Tibial artery (tissue), 4 donors: ENCODE data around the gene BHMT2.

ENCODE experiments used
- DNase-seq, 2 donors: peaks; one replicate each; pipeline ENCODE4 v3.0.0-alpha.2; 2019
- H3K27ac ChIP-seq, 2 donors: fragments of 200-600 bp; sonication (generic) in 1 of 2; 1 replicate in 1 of 2; 2 replicates in 1 of 2; pipeline ENCODE4 v1.5.1; 2018 to 2019; ENCODE audit warnings: mild to moderate bottlenecking in 1 of 2
- H3K27me3 ChIP-seq, 2 donors: fragments of 200-600 bp; sonication (generic) in 1 of 2; one replicate each; pipeline versions ENCODE4 v1.5.1 to v1.6.0; 2016 to 2019
- H3K36me3 ChIP-seq, 3 donors: fragments of 200-600 bp; sonication (generic) in 2 of 3; one replicate each; pipeline ENCODE4 v1.5.1; 2016 to 2019; ENCODE audit warnings: mild to moderate bottlenecking in 2 of 3
- H3K4me1 ChIP-seq, 4 donors: fragments of 200-600 bp; sonication (generic) in 2 of 4; 1 replicate in 3 of 4; 2 replicates in 1 of 4; pipeline ENCODE4 v1.5.1; 2016 to 2019
- H3K4me3 ChIP-seq, 2 donors: fragments of 200-600 bp; sonication (generic) in 1 of 2; 1 replicate in 1 of 2; 2 replicates in 1 of 2; pipeline ENCODE4 v1.5.1; 2018 to 2019; ENCODE audit warnings: mild to moderate bottlenecking in 2 of 2
- H3K9me3 ChIP-seq, 3 donors: fragments of 200-600 bp; sonication (generic) in 1 of 3; one replicate each; pipeline ENCODE4 v1.5.1; 2016 to 2019
- intact Hi-C: fragments of 100-400 bp; cut with DNase I; formaldehyde crosslinking; loops from one replicate; pipeline ENCODE4 v1.15.0; 2023; ENCODE audit warnings: low total_unique reads
- TF ChIP-seq, protein P1 (sequence below), 2 experiments: fragments of 200-600 bp in 1 of 2; fragments of 450-650 bp in 1 of 2; IDR thresholded peaks; one replicate each; pipeline ENCODE4 v1.5.1; 2017 to 2019; ENCODE audit warnings: antibody characterized with exemption in 2 of 2, mild to moderate bottlenecking in 1 of 2, moderate library complexity in 1 of 2

BHMT2 gene

GRCh38 chr5:79050498-79050897, 19.1 kb upstream of the BHMT2 start:
- H3K27ac ChIP-seq = no peak overlapping the region
- H3K4me3 ChIP-seq = no peak overlapping the region
- TF ChIP-seq, protein P1, sequence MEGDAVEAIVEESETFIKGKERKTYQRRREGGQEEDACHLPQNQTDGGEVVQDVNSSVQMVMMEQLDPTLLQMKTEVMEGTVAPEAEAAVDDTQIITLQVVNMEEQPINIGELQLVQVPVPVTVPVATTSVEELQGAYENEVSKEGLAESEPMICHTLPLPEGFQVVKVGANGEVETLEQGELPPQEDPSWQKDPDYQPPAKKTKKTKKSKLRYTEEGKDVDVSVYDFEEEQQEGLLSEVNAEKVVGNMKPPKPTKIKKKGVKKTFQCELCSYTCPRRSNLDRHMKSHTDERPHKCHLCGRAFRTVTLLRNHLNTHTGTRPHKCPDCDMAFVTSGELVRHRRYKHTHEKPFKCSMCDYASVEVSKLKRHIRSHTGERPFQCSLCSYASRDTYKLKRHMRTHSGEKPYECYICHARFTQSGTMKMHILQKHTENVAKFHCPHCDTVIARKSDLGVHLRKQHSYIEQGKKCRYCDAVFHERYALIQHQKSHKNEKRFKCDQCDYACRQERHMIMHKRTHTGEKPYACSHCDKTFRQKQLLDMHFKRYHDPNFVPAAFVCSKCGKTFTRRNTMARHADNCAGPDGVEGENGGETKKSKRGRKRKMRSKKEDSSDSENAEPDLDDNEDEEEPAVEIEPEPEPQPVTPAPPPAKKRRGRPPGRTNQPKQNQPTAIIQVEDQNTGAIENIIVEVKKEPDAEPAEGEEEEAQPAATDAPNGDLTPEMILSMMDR (IDR thresholded peaks at IDR 0.05) = no peak
- H3K4me1 ChIP-seq = no peaks in the 10 kb centered on the region
- no peaks in the 10 kb centered on the region for H3K36me3 ChIP-seq
- intact Hi-C loops = no loop called here
- H3K9me3 ChIP-seq = peaks cover 0 to 7% (median 0%) of the 10 kb centered on the region in 3 donors
- no peaks in the 10 kb centered on the region for H3K27me3 ChIP-seq
- DNase-seq = no peak

DNA sequence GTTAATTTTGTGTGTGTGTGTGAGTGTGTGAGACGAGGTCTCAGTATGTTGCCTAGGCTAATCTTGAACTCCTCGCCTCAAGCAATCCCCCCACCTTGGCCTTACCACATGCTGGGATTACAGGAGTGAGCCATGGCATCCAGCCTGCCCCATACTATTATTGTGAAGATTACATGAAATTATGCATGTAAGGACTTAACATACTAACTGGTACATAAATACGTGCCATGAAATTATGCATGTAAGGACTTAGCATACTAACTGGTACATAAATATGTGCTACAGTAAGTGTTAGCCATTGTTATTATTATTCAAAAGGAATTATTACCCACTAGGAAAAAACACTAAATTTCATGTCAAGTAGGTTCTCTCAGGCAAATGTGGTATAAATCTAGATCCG, 16.2 kb upstream of the BHMT2 start:
- Histone ChIP-seq H3K27me3 (no peaks in the 10 kb centered on the region), H3K36me3 (no peaks in the 10 kb centered on the region), H3K4me3 (no peak overlapping the region), H3K4me1 (no peaks in the 10 kb centered on the region), H3K27ac (no peak overlapping the region), H3K9me3 (peaks cover 0 to 7% (median 0%) of the 10 kb centered on the region in 3 donors)
- DNase-seq = no peak
- TF ChIP-seq, protein P1 (IDR thresholded peaks at IDR 0.05) = no peak
- intact Hi-C loops = no loop called here

- H3K9me3 ChIP-seq = peaks cover 0 to 7% (median 0%) of the 10 kb centered on the region in 3 donors
- H3K36me3 ChIP-seq = no peaks in the 10 kb centered on the region
- intact Hi-C loops = no loop called here
- no peaks in the 10 kb centered on the region for H3K27me3 ChIP-seq
- no peak overlapping the region for H3K4me3 ChIP-seq
- TF ChIP-seq, protein P1 (IDR thresholded peaks at IDR 0.05) = no peak
- H3K27ac ChIP-seq = no peak overlapping the region
- DNase-seq = no peak
- H3K4me1 ChIP-seq = no peaks in the 10 kb centered on the region
These were observed 14.6 kb upstream of the BHMT2 start for GRCh38 chr5:79055017-79055416.

DNA sequence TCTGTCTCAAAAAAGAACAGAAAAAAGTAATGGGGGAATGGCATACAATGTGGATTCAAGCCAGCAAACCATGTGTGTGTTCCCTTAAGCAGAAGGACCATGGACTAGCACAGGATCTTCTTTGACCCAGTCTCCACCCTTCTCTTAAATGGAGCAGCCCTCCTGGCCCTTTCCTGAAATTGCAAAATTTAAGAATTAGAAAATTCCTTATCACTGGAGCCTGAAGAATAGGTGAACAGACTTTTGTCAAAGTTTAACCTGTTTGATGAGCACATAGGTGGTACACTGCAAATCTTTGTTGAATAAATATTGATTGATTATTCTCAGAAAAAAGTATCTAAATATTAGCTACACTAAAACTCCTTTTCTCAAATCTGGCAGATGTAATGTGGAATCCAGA, 12.7 kb upstream of the BHMT2 start:
- DNase-seq = no peak
- TF ChIP-seq, protein P1 (IDR thresholded peaks at IDR 0.05) = no peak
- H3K27me3 ChIP-seq = no peaks in the 10 kb centered on the region
- no peak overlapping the region for H3K4me3 ChIP-seq
- H3K27ac ChIP-seq = no peak overlapping the region
- H3K36me3 ChIP-seq = no peaks in the 10 kb centered on the region
- no peaks in the 10 kb centered on the region for H3K4me1 ChIP-seq
- H3K9me3 ChIP-seq = peaks cover 0 to 7% (median 0%) of the 10 kb centered on the region in 3 donors
- intact Hi-C loops = no loop called here

GRCh38 chr5:79059674-79060073, 9.9 kb upstream of the BHMT2 start:
- Histone ChIP-seq H3K27ac (no peak overlapping the region), H3K9me3 (no peaks in the 10 kb centered on the region), H3K4me3 (no peak overlapping the region), H3K27me3 (no peaks in the 10 kb centered on the region), H3K4me1 (no peaks in the 10 kb centered on the region), H3K36me3 (no peaks in the 10 kb centered on the region)
- TF ChIP-seq, protein P1 (IDR thresholded peaks at IDR 0.05) = no peak
- DNase-seq = no peak
- intact Hi-C loops = no loop called here

DNA sequence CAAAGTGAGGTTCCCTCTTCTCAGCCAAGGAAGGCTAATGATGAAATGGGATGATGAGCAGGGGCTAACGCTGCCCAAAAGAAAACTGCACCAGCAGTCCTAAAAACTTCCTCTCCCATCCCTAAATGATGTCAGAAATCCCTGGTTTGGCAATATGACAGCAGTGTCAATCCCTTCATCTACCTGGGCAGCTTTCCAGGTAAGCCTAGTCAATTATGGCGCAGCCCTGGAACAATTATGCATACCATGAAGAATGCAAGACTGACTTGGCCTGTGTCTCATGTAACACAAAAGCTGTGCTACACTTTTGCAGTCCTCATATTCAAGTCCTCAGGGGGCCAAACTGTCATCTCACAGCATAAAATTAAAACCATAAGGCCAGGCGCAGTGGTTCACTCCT, 7.1 kb upstream of the BHMT2 start:
- intact Hi-C loops = no loop called here
- H3K27ac ChIP-seq = no peak overlapping the region
- H3K4me1 ChIP-seq = no peaks in the 10 kb centered on the region
- H3K27me3 ChIP-seq = no peaks in the 10 kb centered on the region
- no peak for DNase-seq
- H3K9me3 ChIP-seq = no peaks in the 10 kb centered on the region
- H3K36me3 ChIP-seq = no peaks in the 10 kb centered on the region
- TF ChIP-seq, protein P1 (IDR thresholded peaks at IDR 0.05) = no peak
- H3K4me3 ChIP-seq = no peak overlapping the region
